ENCODE measurements around the gene FAP.

The FAP gene

GRCh38 chr2:162243294-162243693, at the start of gene FAP:
TSS of gene FAP (minus strand) at chr2:162243445. CDS start at chr2:162243327, 118 bp downstream.
- no peaks in the 10 kb centered on the region for H3K36me3 Mint-ChIP-seq
- H3K4me1 Mint-ChIP-seq (ENCODE audit: low read depth) = no peaks in the 10 kb centered on the region
- no peaks in the 10 kb centered on the region for H3K9me3 Mint-ChIP-seq (ENCODE audit: low read depth)
- H3K27ac Mint-ChIP-seq = no peak within 1 kb of the TSS
- peaks cover 26% of the 10 kb centered on the region for H3K27me3 Mint-ChIP-seq
- no peak within 1 kb of the TSS for H3K4me3 Mint-ChIP-seq

- Mint-ChIP-seq H3K4me1 (ENCODE audit: low read depth) (peaks cover 2% of the 10 kb centered on the region), H3K27me3 (no peaks in the 10 kb centered on the region), H3K27ac (no peak overlapping the region), H3K36me3 (peaks cover 8% of the 10 kb centered on the region), H3K9me3 (ENCODE audit: low read depth) (no peaks in the 10 kb centered on the region), H3K4me3 (no peak overlapping the region)
These were observed 48.5 kb upstream of the FAP start for GRCh38 chr2:162291748-162292147.

- no peaks in the 10 kb centered on the region for H3K27me3 Mint-ChIP-seq
- H3K4me1 Mint-ChIP-seq (ENCODE audit: low read depth) = no peaks in the 10 kb centered on the region
- H3K27ac Mint-ChIP-seq = no peak overlapping the region
- H3K36me3 Mint-ChIP-seq = peaks cover 17% of the 10 kb centered on the region
- H3K9me3 Mint-ChIP-seq (ENCODE audit: low read depth) = no peaks in the 10 kb centered on the region
- H3K4me3 Mint-ChIP-seq = no peak overlapping the region
These were observed 39.6 kb upstream of the FAP start for GRCh38 chr2:162282765-162283425.

- Mint-ChIP-seq H3K9me3 (ENCODE audit: low read depth) (no peaks in the 10 kb centered on the region), H3K4me3 (no peak overlapping the region), H3K36me3 (peaks cover 22% of the 10 kb centered on the region), H3K4me1 (ENCODE audit: low read depth) (no peaks in the 10 kb centered on the region), H3K27ac (no peak overlapping the region), H3K27me3 (no peaks in the 10 kb centered on the region)
These were observed 37.4 kb upstream of the FAP start for GRCh38 chr2:162280654-162281053.

- Mint-ChIP-seq H3K36me3 (peaks cover 27% of the 10 kb centered on the region), H3K4me1 (ENCODE audit: low read depth) (no peaks in the 10 kb centered on the region), H3K27ac (no peak overlapping the region), H3K4me3 (no peak overlapping the region), H3K9me3 (ENCODE audit: low read depth) (no peaks in the 10 kb centered on the region), H3K27me3 (no peaks in the 10 kb centered on the region)
These were observed 34.1 kb upstream of the FAP start for GRCh38 chr2:162277381-162277780.

GRCh38 chr2:162267996-162268395, 24.8 kb upstream of the FAP start:
- Mint-ChIP-seq H3K9me3 (ENCODE audit: low read depth) (peaks cover 3% of the 10 kb centered on the region), H3K4me3 (no peak overlapping the region), H3K27ac (no peak overlapping the region), H3K27me3 (no peaks in the 10 kb centered on the region), H3K4me1 (ENCODE audit: low read depth) (no peaks in the 10 kb centered on the region), H3K36me3 (peaks cover 41% of the 10 kb centered on the region)

- Mint-ChIP-seq H3K27me3 (no peaks in the 10 kb centered on the region), H3K36me3 (peaks cover 40% of the 10 kb centered on the region), H3K9me3 (ENCODE audit: low read depth) (peaks cover 5% of the 10 kb centered on the region), H3K27ac (no peak overlapping the region), H3K4me1 (ENCODE audit: low read depth) (no peaks in the 10 kb centered on the region), H3K4me3 (no peak overlapping the region)
These were observed 24.3 kb upstream of the FAP start for GRCh38 chr2:162267496-162267895.

- Mint-ChIP-seq H3K27ac (no peak overlapping the region), H3K36me3 (peaks cover 30% of the 10 kb centered on the region), H3K9me3 (ENCODE audit: low read depth) (peaks cover 5% of the 10 kb centered on the region)
These were observed 23.2 kb upstream of the FAP start for GRCh38 chr2:162266460-162266760.

GRCh38 chr2:162265666-162266459, 22.6 kb upstream of the FAP start:
- H3K4me3 Mint-ChIP-seq = no peak overlapping the region
- peaks cover 12% of the 10 kb centered on the region for H3K4me1 Mint-ChIP-seq (ENCODE audit: low read depth)
- no peak overlapping the region for H3K27ac Mint-ChIP-seq
- peaks cover 27% of the 10 kb centered on the region for H3K36me3 Mint-ChIP-seq
- peaks cover 5% of the 10 kb centered on the region for H3K9me3 Mint-ChIP-seq (ENCODE audit: low read depth)
- no peaks in the 10 kb centered on the region for H3K27me3 Mint-ChIP-seq

More at GRCh38 chr2:162266460-162266760, 23.2 kb upstream of the FAP start:
- Mint-ChIP-seq H3K4me3 (no peak overlapping the region), H3K4me1 (ENCODE audit: low read depth) (peaks cover 7% of the 10 kb centered on the region), H3K27me3 (no peaks in the 10 kb centered on the region)

- Mint-ChIP-seq H3K4me3 (no peak overlapping the region), H3K27me3 (peaks cover 5% of the 10 kb centered on the region), H3K27ac (peak overlapping the region; percentile 10), H3K4me1 (ENCODE audit: low read depth) (peaks cover 12% of the 10 kb centered on the region), H3K36me3 (peaks cover 13% of the 10 kb centered on the region), H3K9me3 (ENCODE audit: low read depth) (peaks cover 5% of the 10 kb centered on the region)
These were observed 18.0 kb upstream of the FAP start for GRCh38 chr2:162261032-162261945.

GRCh38 chr2:162258686-162259085, 15.4 kb upstream of the FAP start:
- Mint-ChIP-seq H3K27ac (no peak overlapping the region), H3K36me3 (no peaks in the 10 kb centered on the region), H3K4me1 (ENCODE audit: low read depth) (peaks cover 12% of the 10 kb centered on the region), H3K4me3 (no peak overlapping the region), H3K9me3 (ENCODE audit: low read depth) (peaks cover 5% of the 10 kb centered on the region), H3K27me3 (peaks cover 5% of the 10 kb centered on the region)

- no peak overlapping the region for H3K27ac Mint-ChIP-seq
- H3K27me3 Mint-ChIP-seq = peaks cover 5% of the 10 kb centered on the region
- H3K9me3 Mint-ChIP-seq (ENCODE audit: low read depth) = peaks cover 3% of the 10 kb centered on the region
- H3K4me1 Mint-ChIP-seq (ENCODE audit: low read depth) = peaks cover 12% of the 10 kb centered on the region
- H3K36me3 Mint-ChIP-seq = no peaks in the 10 kb centered on the region
- no peak overlapping the region for H3K4me3 Mint-ChIP-seq
These were observed 14.9 kb upstream of the FAP start for GRCh38 chr2:162258169-162258568.

- Mint-ChIP-seq H3K36me3 (no peaks in the 10 kb centered on the region), H3K4me3 (no peak overlapping the region), H3K4me1 (ENCODE audit: low read depth) (peaks cover 12% of the 10 kb centered on the region)
These were observed 14.2 kb upstream of the FAP start for GRCh38 chr2:162257425-162257824.

GRCh38 chr2:162256591-162256991, 13.3 kb upstream of the FAP start:
- Mint-ChIP-seq H3K27ac (no peak overlapping the region), H3K36me3 (no peaks in the 10 kb centered on the region), H3K27me3 (peaks cover 5% of the 10 kb centered on the region), H3K9me3 (ENCODE audit: low read depth) (no peaks in the 10 kb centered on the region), H3K4me3 (no peak overlapping the region), H3K4me1 (ENCODE audit: low read depth) (peaks cover 7% of the 10 kb centered on the region)

More at GRCh38 chr2:162257425-162257824, 14.2 kb upstream of the FAP start:
- H3K9me3 Mint-ChIP-seq (ENCODE audit: low read depth) = no peaks in the 10 kb centered on the region
- H3K27me3 Mint-ChIP-seq = peaks cover 5% of the 10 kb centered on the region
- H3K27ac Mint-ChIP-seq = no peak overlapping the region
